Cardiac fibroblast (primary cell): ENCODE data around the gene LENEP.

Source experiments
- DNase-seq, 2 donors: peaks; one replicate each; pipeline versions ENCODE4 v3.0.0 to v3.0.0-alpha.2; 2010; ENCODE audit warnings: low read depth in 2 of 2
- H3K4me3 ChIP-seq, 2 donors: replicated peaks in 1 of 2; 1 replicate in 1 of 2; 2 replicates in 1 of 2; pipeline ENCODE4 v1.5.1; 2011; ENCODE audit warnings: low read depth in 2 of 2, low read length in 2 of 2, mild to moderate bottlenecking in 2 of 2, moderate library complexity in 1 of 2
- CTCF ChIP-seq: IDR thresholded peaks from one replicate; pipeline ENCODE4 v1.5.1; 2011; ENCODE audit warnings: low read depth, mild to moderate bottlenecking, low read length, inconsistent platforms

Gene LENEP

GRCh38 chr1:154955718-154956543, 37.5 kb upstream of the LENEP start, which contains the start of gene PBXIP1:
PBXIP1 (minus strand) TSS chr1:154956099; CDS start chr1:154953721, 2,378 bp downstream.
- TF ChIP-seq CTCF = peak; percentile 33
- H3K4me3 ChIP-seq = peak within 1 kb of the TSS; percentile 61 to 71
- peak; percentile 93 for DNase-seq

DNA sequence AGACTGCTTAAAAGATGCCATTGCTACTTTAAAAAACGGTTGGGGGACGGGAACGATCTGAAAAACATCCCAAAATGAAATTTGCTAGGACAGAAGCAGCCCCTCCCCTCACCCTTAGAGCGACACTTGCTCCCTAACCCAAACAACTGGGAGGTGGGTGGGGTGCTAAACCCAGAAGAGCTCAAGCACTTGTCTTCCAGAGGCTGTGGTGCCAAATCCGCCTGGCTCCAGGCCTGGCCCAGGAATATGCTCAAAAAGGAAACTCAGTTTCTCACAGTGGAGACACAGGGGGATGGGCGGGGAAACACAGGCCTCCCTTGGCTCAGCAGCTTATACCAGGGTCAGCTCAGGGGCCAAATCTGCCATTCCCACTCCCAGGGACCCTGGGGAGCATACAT, 36.8 kb upstream of the LENEP start:
- H3K4me3 ChIP-seq = peak overlapping the region in 1 of 2 donors; percentile 71
- DNase-seq = no peak
- TF ChIP-seq CTCF = no peak

GRCh38 chr1:154957091-154957657, 36.2 kb upstream of the LENEP start:
- no peak for TF ChIP-seq CTCF
- no peak for DNase-seq
- no peak overlapping the region for H3K4me3 ChIP-seq

- no peak for TF ChIP-seq CTCF
- no peak overlapping the region for H3K4me3 ChIP-seq
These were observed 35.4 kb upstream of the LENEP start for GRCh38 chr1:154958036-154958435.

DNA sequence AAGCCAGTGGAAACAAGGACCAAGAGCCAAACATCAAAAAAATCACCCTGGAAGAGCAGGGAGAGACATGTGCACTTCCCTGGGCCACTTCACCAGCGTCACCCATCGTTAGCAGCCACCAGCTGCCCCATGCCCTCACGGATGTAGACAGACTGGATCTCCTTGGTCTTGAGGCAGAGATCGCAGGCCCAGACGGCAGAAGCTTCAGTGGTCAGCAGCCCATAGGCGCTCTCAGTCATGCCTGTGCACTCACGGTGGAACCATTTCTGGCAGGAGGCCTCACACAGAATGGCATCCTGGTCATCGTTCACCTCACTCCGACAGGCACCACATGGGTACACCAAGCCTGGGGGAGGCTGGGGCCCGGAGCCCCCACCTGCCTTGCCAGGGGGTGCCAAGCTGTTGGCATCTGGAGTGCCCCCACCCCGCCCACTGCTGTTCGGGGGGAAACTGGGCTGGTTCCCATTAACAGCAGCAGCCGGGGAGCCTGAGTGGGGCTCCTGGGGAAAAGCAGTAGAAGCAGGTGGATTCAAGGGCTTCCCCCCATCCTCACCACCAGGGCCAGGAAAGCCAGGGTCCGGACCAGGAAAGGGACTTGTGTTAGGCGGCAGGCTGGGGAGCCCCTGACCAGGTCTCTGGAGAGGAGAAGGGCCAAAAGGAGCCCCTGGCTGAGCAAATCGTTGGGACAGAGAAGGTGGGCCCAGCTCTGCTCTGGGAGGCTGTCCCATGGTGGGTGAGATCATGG, 34.5 kb upstream of the LENEP start:
- DNase-seq = no peak
- TF ChIP-seq CTCF = no peak
- H3K4me3 ChIP-seq = no peak overlapping the region

More at GRCh38 chr1:154958036-154958435, 35.4 kb upstream of the LENEP start:
- no peak for DNase-seq

DNA sequence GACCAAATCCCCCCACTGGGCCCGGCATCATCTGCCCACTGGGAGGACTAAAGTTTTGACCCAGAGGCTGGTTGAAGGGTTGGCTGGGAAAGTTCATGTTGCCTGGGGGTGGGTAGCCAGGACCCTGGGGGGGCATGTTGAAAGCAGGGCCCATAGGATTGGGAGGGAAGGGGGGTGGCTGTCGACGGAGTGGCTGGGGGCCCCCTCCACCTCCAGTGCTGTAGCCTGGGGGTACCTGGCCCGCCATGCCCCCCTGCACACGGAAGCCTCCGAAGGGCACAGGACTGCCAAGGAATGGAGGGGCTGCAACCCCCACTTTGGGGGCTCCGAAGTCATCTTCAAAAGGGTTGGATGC, 34.0 kb upstream of the LENEP start:
- no peak for DNase-seq
- TF ChIP-seq CTCF = no peak
- no peak overlapping the region for H3K4me3 ChIP-seq
